K562 (cell line): ENCODE measurements around the gene KRT38. TPM values are rescaled to one million over a fixed set of nuclear protein-coding genes. Genes with fewer than 3 reads are reported as not detected.

Experiments used
- CREB1 ChIP-seq, 2 experiments: sonication (generic) in 1 of 2; formaldehyde crosslinking in 1 of 2; IDR thresholded peaks; 2 replicates each; pipeline versions ENCODE4 v1.6.1 to v1.8.0; 2012 to 2022; ENCODE audit warnings: inconsistent platforms in 1 of 2, mild to moderate bottlenecking in 1 of 2, missing genetic modification reagents in 1 of 2, moderate library complexity in 1 of 2
- FOXA1 ChIP-seq: fragments of 450-650 bp; IDR thresholded peaks from 2 replicates; pipeline ENCODE4 v1.6.1; 2016; ENCODE audit warnings: mild to moderate bottlenecking, borderline replicate concordance
- HDAC3 ChIP-seq: fragments of 450-650 bp; IDR thresholded peaks from 2 replicates; pipeline ENCODE4 v1.6.1; 2018; ENCODE audit warnings: borderline replicate concordance, mild to moderate bottlenecking, moderate library complexity; ENCODE audit not compliant: partially characterized antibody
- HMBOX1 ChIP-seq: sonication (generic); IDR thresholded peaks from 2 replicates; pipeline ENCODE4 v1.6.1; 2016
- HNRNPH1 ChIP-seq: fragments of 200-400 bp; formaldehyde crosslinking; optimal IDR thresholded peaks from 2 replicates; pipeline ENCODE3; 2017; ENCODE audit warnings: low read depth, mild to moderate bottlenecking, low read length, moderate library complexity
- MYBL2 ChIP-seq, 2 experiments: fragments of 450-650 bp in 1 of 2; sonication (generic) in 1 of 2; formaldehyde crosslinking in 1 of 2; IDR thresholded peaks; 2 replicates each; pipeline versions ENCODE4 v1.6.1 to v1.8.1; 2017 to 2022; ENCODE audit warnings: borderline replicate concordance in 1 of 2, inconsistent platforms in 1 of 2, low read depth in 1 of 2, mild to moderate bottlenecking in 1 of 2, missing genetic modification reagents in 1 of 2, moderate library complexity in 1 of 2
- NEUROD1 ChIP-seq: fragments of 150-350 bp; IDR thresholded peaks from 2 replicates; pipeline ENCODE4 v1.6.1; 2014; ENCODE audit warnings: borderline replicate concordance, low read length, low read depth; ENCODE audit not compliant: partially characterized antibody
- NFIX ChIP-seq: fragments of 250-450 bp; sonication (Bioruptor Pico); IDR thresholded peaks from 2 replicates; pipeline ENCODE4 v1.4.0; 2020; ENCODE audit warnings: low read depth, mild to moderate bottlenecking, moderate library complexity
- RREB1 ChIP-seq: fragments of 250-450 bp; sonication (Bioruptor Pico); IDR thresholded peaks from 2 replicates; pipeline ENCODE4 v1.4.0; 2020
- SAP30 ChIP-seq: fragments of 200-600 bp; sonication (generic); IDR thresholded peaks from 2 replicates; pipeline ENCODE4 v1.6.1; 2012; ENCODE audit warnings: borderline replicate concordance, low read depth, mild to moderate bottlenecking, moderate library complexity, low read length, control low read depth, inconsistent platforms; ENCODE audit not compliant: insufficient read depth, poor library complexity, severe bottlenecking
- SUPT5H ChIP-seq: fragments of 450-650 bp; IDR thresholded peaks from 2 replicates; pipeline ENCODE4 v1.6.1; 2016
- TEAD2 ChIP-seq: fragments of 450-650 bp; IDR thresholded peaks from 2 replicates; pipeline ENCODE4 v1.6.1; 2016; ENCODE audit warnings: missing genetic modification characterization, control low read depth, missing compliant biosample characterization
- THRA ChIP-seq: fragments of 450-650 bp; IDR thresholded peaks from 2 replicates; pipeline ENCODE4 v1.6.1; 2017; ENCODE audit warnings: mild to moderate bottlenecking, moderate library complexity
- ZNF280B ChIP-seq: fragments of 250-450 bp; sonication (Bioruptor Pico); IDR thresholded peaks from 2 replicates; pipeline ENCODE4 v1.5.1; 2021; ENCODE audit warnings: mild to moderate bottlenecking
- ZNF41 ChIP-seq: fragments of 250-450 bp; sonication (Bioruptor Pico); conservative IDR thresholded peaks from 2 replicates; pipeline ENCODE4 v1.4.0; 2020; ENCODE audit warnings: mild to moderate bottlenecking
- ZNF699 ChIP-seq: fragments of 250-450 bp; sonication (Bioruptor Pico); IDR thresholded peaks from 2 replicates; pipeline ENCODE4 v1.8.0; 2021; ENCODE audit warnings: mild to moderate bottlenecking, moderate library complexity; ENCODE audit not compliant: insufficient replicate concordance
- polyA plus RNA-seq, 8 experiments: library from polyadenylated mRNA; depleted of rRNA in 4 of 8; stranded (reverse) in 5 of 8; unstranded in 3 of 8; fragments of >200 nt; fragmentation: Nextera tagmentation in 2 of 8; fragmentation: Illumina TruSeq in 1 of 8; extraction: Ambion mirVana in 2 of 8; extraction: Trizol in 1 of 8; gene quantifications; 2 replicates each; pipeline versions ENCODE4 v1.2.1 to v1.2.3, GENCODE V29; 2011 to 2014; ENCODE audit warnings: inconsistent platforms in 1 of 8, missing spikeins in 1 of 8
- total RNA-seq, 7 experiments: library from RNA; depleted of rRNA in 6 of 7; stranded (reverse); fragments of >200 nt in 6 of 7; fragmentation: Illumina TruSeq in 2 of 7; extraction: Trizol in 2 of 7; gene quantifications; 2 replicates each; pipeline versions ENCODE4 v1.2.1 to v1.2.3, GENCODE V29; 2011 to 2021; ENCODE audit warnings: low replicate concordance in 1 of 7

KRT38 gene
- total and polyA plus RNA-seq, 9 of the 15 experiments (the other 6 are each of a cell fraction or from before 2014, with no cell fraction given) = not detected

GRCh38 chr17:41480581-41480980 is 39.8 kb upstream of the KRT38 start (continued):
- TF ChIP-seq RREB1 (CRISPR knock-in tag) (no peak), HMBOX1 (no peak), HNRNPH1 (no peak), NEUROD1 (no peak), CREB1 (IDR thresholded peaks at IDR 0.05) (no peak), CREB1 (CRISPR knock-in tag; IDR thresholded peaks at IDR 0.05) (no peak), ZNF280B (no peak), SUPT5H (no peak), ZNF41 (CRISPR knock-in tag) (no peak), HDAC3 (no peak), TEAD2 (tag) (no peak), MYBL2 (IDR thresholded peaks at IDR 0.05; ENCODE audit: low read depth) (no peak), MYBL2 (CRISPR knock-in tag; IDR thresholded peaks at IDR 0.05; ENCODE audit: borderline replicate concordance) (no peak), THRA (no peak), SAP30 (no peak), NFIX (CRISPR knock-in tag) (no peak), ZNF699 (CRISPR knock-in tag) (no peak), FOXA1 (no peak)
